GM23248 (cell line): ENCODE data around the gene ENDOV. TPM values are rescaled to one million over a fixed set of nuclear protein-coding genes. Genes with fewer than 3 reads are reported as not detected.

Experiments used
- DNase-seq: peaks from one replicate; pipeline ENCODE4 v3.0.0-alpha.2; 2015
- H2AFZ ChIP-seq: fragments of 200-600 bp; sonication (generic); 2 replicates; pipeline ENCODE4 v1.6.1; 2016; ENCODE audit warnings: antibody characterized with exemption
- H3F3A ChIP-seq: fragments of 200-600 bp; sonication (generic); 2 replicates; pipeline ENCODE4 v1.6.1; 2016; ENCODE audit warnings: mild to moderate bottlenecking, antibody characterized with exemption, mixed run types; ENCODE audit not compliant: insufficient read depth
- H3K27ac ChIP-seq: fragments of 200-600 bp; sonication (generic); 2 replicates; pipeline ENCODE4 v1.5.1; 2016; ENCODE audit warnings: mild to moderate bottlenecking
- H3K27me3 ChIP-seq: fragments of 200-600 bp; sonication (generic); replicated peaks from 2 replicates; pipeline ENCODE4 v1.6.1; 2016; ENCODE audit warnings: mild to moderate bottlenecking; ENCODE audit not compliant: insufficient read depth
- H3K36me3 ChIP-seq: fragments of 200-600 bp; sonication (generic); 2 replicates; pipeline ENCODE4 v1.6.1; 2016; ENCODE audit warnings: low read depth, mild to moderate bottlenecking
- H3K4me1 ChIP-seq: fragments of 200-600 bp; sonication (generic); 2 replicates; pipeline ENCODE4 v1.6.1; 2016; ENCODE audit warnings: mild to moderate bottlenecking; ENCODE audit not compliant: insufficient read depth
- H3K4me2 ChIP-seq: fragments of 200-600 bp; sonication (generic); one replicate; pipeline ENCODE4 v1.6.1; 2016; ENCODE audit warnings: mild to moderate bottlenecking; ENCODE audit not compliant: unreplicated experiment
- H3K4me3 ChIP-seq: fragments of 200-600 bp; sonication (generic); 2 replicates; pipeline ENCODE4 v1.5.1; 2016; ENCODE audit warnings: mild to moderate bottlenecking
- H3K79me2 ChIP-seq: fragments of 200-600 bp; sonication (generic); 2 replicates; pipeline ENCODE4 v1.6.1; 2016; ENCODE audit warnings: mild to moderate bottlenecking; ENCODE audit not compliant: insufficient read depth
- H3K9ac ChIP-seq: fragments of 200-600 bp; sonication (generic); 2 replicates; pipeline ENCODE4 v1.6.1; 2016; ENCODE audit warnings: mild to moderate bottlenecking
- H3K9me2 ChIP-seq: fragments of 200-600 bp; sonication (generic); 2 replicates; pipeline ENCODE4 v1.6.1; 2016; ENCODE audit warnings: mixed run types, mild to moderate bottlenecking, moderate library complexity; ENCODE audit not compliant: insufficient read depth
- H3K9me3 ChIP-seq: fragments of 200-600 bp; sonication (generic); one replicate; pipeline ENCODE4 v1.6.1; 2017; ENCODE audit warnings: low read depth
- H4K20me1 ChIP-seq: fragments of 200-600 bp; sonication (generic); 2 replicates; pipeline ENCODE4 v1.6.0; 2016; ENCODE audit not compliant: insufficient read depth
- EZH2 ChIP-seq: fragments of 200-600 bp; sonication (generic); IDR thresholded peaks from 2 replicates; pipeline ENCODE4 v1.6.1; 2018; ENCODE audit warnings: antibody characterized with exemption, mild to moderate bottlenecking; ENCODE audit not compliant: insufficient read depth, poor library complexity, severe bottlenecking
- EZH2phosphoT487 ChIP-seq: fragments of 200-600 bp; sonication (generic); IDR thresholded peaks from 2 replicates; pipeline ENCODE4 v1.6.1; 2018; ENCODE audit warnings: antibody characterized with exemption, moderate library complexity, mild to moderate bottlenecking, low read depth; ENCODE audit not compliant: insufficient read depth
- WGBS, 2 experiments: methylation state at CpG; one replicate each; pipeline ENCODE4 v1.1.6; 2015 to 2017; ENCODE audit warnings: low lambda C conversion rate in 2 of 2, low coverage in 1 of 2; ENCODE audit errors: missing lambda C conversion rate in 2 of 2; 5-methylcytosine and 5-hydroxymethylcytosine counted together
- in situ Hi-C: fragments of 300-500 bp; cut with MboI; formaldehyde crosslinking; loops from 2 replicates; pipeline ENCODE4 v1.15.0; 2020
- polyA plus RNA-seq: library from polyadenylated mRNA; unstranded; fragments of >200 nt; fragmentation: Nextera tagmentation; extraction: Ambion mirVana; gene quantifications from 2 replicates; pipeline ENCODE4 v1.2.1, GENCODE V29; 2016
- total RNA-seq: library from RNA; depleted of rRNA; stranded (reverse); fragments of >200 nt; shearing (Covaris generic); gene quantifications from 2 replicates; pipeline ENCODE4 v1.2.3, GENCODE V29; 2014

ENDOV gene
- total and polyA plus RNA-seq, 2 experiments from 2014 or later, result 25.1 to 25.7 TPM

DNA sequence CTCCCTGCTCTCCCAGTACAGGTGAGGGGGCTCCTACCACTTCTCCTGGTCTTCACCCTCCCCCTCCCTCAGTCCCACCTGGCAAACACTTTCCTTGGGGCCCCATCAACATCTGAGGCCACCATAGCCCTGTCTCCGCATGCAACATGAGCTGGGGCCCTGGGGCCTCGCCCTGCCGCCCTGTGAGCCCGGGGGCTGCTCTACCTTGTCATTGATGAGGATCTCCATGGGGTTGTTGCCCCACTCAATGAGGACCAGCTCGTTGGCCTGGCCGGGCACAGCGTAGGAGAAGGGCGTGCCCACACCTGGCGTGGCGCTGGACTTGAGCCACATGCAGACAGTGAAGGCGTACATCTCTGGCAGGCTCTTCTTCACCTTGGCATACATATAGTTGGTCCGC, 58.0 kb downstream of the ENDOV start:
- H3K4me2 ChIP-seq, result no peak overlapping the region
- no peak for TF ChIP-seq EZH2
- TF ChIP-seq EZH2phosphoT487, result no peak
- WGBS, 2 experiments, result 78 to 81% methylated on average over 12 of the region's 12 CpGs
- H3K9me2 ChIP-seq, result no peaks in the 10 kb centered on the region
- no peak overlapping the region for H3K9ac ChIP-seq
- H3K27me3 ChIP-seq, result peaks cover 57% of the 10 kb centered on the region
- H3K27ac ChIP-seq, result no peak overlapping the region
- H3K36me3 ChIP-seq, result no peaks in the 10 kb centered on the region
- H3K4me1 ChIP-seq, result 0 out of 2 replicates have a peak, but pooled peaks cover 7% of the 10 kb centered on the region
- H4K20me1 ChIP-seq, result no peaks in the 10 kb centered on the region
- no peaks in the 10 kb centered on the region for H3K9me3 ChIP-seq
- no peak overlapping the region for H3K4me3 ChIP-seq
- DNase-seq, result no peak
- in situ Hi-C loops, result no loop called here
- no peak overlapping the region for H2AFZ ChIP-seq
- H3F3A ChIP-seq, result no peaks in the 10 kb centered on the region
- no peaks in the 10 kb centered on the region for H3K79me2 ChIP-seq

DNA sequence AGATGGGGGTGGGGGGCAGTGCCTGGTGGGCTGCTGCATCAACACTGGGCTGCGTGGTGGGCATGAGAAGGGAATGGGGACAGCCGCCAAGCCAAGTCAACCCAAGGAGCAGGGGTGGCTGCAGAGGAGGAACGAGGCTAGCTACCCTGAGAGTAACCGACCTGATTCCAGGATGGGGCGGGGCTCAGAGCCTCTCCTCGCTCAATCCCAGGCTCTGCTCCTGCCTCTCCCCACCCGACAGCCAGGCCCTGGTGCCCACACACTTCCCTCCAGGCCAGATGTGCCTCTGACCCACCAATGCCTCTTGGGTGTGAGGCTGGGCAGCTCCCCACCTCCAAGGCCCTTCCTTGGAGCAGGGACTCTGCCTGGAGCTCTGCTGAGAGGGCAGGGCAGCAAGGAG, 58.7 kb downstream of the ENDOV start:
- H3K4me1 ChIP-seq, result 0 out of 2 replicates have a peak, but pooled peaks cover 7% of the 10 kb centered on the region
- H3K79me2 ChIP-seq, result no peaks in the 10 kb centered on the region
- no peaks in the 10 kb centered on the region for H4K20me1 ChIP-seq
- H3K27me3 ChIP-seq, result peaks cover 53% of the 10 kb centered on the region
- DNase-seq, result no peak
- H3K27ac ChIP-seq, result no peak overlapping the region
- no peaks in the 10 kb centered on the region for H3K9me2 ChIP-seq
- H2AFZ ChIP-seq, result no peak overlapping the region
- no peak for TF ChIP-seq EZH2
- TF ChIP-seq EZH2phosphoT487, result no peak
- H3K9me3 ChIP-seq, result no peaks in the 10 kb centered on the region
- H3K9ac ChIP-seq, result no peak overlapping the region
- 31 to 80% methylated on average over 1 to 7 of the region's 7 CpGs for WGBS, 2 experiments
- in situ Hi-C loops, result no loop called here
- no peak overlapping the region for H3K4me2 ChIP-seq
- no peaks in the 10 kb centered on the region for H3K36me3 ChIP-seq
- no peak overlapping the region for H3K4me3 ChIP-seq
- no peaks in the 10 kb centered on the region for H3F3A ChIP-seq

DNA sequence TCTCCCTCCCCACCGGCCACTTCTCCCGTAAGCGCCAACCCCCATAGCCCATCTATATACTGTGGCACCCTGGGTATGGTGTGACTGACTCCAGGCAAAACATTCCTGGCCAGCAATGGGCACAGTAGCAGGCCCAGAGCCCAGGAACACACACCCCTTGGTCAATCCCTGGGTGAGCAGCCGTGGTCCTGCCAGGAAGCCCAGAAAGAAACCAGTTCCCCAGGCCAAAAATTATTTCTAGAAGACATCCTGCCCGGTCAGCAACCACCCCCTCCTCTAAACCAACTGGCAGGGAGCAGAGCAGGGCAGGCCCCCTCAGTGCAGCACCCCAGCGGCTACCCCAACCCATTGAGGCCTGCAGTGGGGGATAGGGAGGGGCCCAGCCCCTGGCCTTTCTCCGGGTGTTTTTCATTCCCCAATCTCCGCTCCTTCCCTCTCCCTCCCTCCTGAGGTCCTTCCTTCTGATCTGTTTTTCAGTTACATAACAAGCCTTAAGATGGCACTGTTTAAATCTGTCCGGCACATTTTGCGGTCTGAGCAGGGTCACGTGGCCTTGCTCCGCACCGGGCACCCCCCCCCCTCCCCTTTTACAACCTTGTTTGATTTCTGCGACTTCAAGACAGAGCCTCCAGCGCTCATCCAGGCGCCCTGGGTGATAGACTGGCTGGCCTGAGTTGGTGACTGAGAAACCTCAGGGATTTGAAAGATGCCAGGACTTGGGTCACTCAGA, 59.4 kb downstream of the ENDOV start:
- H4K20me1 ChIP-seq, result no peaks in the 10 kb centered on the region
- no peaks in the 10 kb centered on the region for H3K79me2 ChIP-seq
- H3K27ac ChIP-seq, result no peak overlapping the region
- H3K4me2 ChIP-seq, result no peak overlapping the region
- no peak overlapping the region for H3K9ac ChIP-seq
- H3K4me1 ChIP-seq, result 0 out of 2 replicates have a peak, but pooled peaks cover 7% of the 10 kb centered on the region
- H3K9me2 ChIP-seq, result no peaks in the 10 kb centered on the region
- WGBS, 2 experiments, result 22 to 26% methylated on average over 15 to 16 of the region's 16 CpGs
- in situ Hi-C loops, result no loop called here
- H2AFZ ChIP-seq, result no peak overlapping the region
- TF ChIP-seq EZH2 (no peak), EZH2phosphoT487 (0 out of 2 replicates have a peak, but pooled peaks have one; percentile 18)
- H3K36me3 ChIP-seq, result no peaks in the 10 kb centered on the region
- H3K9me3 ChIP-seq, result no peaks in the 10 kb centered on the region
- H3F3A ChIP-seq, result no peaks in the 10 kb centered on the region
- peak; percentile 51 for DNase-seq
- H3K27me3 ChIP-seq, result peaks cover 57% of the 10 kb centered on the region
- H3K4me3 ChIP-seq, result no peak overlapping the region

DNA sequence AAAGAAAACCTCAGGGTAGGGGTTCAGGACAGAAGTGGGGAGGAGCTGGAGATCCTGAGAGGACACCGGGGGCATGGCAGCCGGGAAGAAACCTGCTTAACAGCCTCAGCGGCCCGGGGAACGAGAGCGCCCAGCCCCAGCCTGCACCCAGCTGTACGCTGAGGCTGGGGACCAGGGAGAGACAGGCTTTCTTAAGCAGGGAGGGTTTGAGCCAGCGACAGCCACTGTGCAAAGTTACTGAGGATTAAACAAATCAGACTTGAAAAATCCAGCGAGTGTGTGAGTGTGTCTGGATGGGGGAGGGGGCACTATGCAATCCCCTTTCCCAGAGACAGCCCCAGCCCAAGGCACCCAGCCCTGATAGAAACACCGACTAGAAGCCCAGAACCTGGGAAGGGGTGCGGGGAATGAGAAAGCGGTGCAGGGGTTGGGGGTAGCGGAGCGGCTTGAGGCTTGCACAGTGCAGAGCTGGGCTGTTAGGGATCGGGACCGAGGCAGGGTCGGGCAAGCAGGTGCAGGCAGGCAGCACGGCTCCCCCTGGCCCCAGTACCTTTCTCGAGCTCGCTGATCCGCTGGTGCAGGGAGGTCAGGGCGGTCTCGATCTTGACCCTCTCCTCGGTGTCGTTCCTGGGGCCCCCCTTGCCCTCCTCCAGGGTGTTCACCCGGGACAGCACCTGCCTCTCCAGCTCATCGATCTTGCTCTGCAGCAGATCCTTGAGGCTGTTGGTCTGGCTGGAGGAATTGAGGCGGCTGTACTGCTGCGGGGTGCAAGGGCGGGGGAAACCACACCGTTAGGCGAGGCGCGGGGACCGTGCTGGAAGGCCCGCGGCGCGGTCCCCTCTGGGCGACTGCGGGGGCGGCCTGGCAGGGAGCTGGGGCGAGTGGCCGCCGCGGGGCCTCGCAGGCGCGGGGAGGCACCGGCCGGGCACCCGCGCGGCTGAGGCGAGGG, 60.3 kb downstream of the ENDOV start:
- no peak overlapping the region for H2AFZ ChIP-seq
- TF ChIP-seq EZH2, result peak; percentile 91
- TF ChIP-seq EZH2phosphoT487, result peak; percentile 23; the same call in 1 of the 2 replicates
- WGBS, 2 experiments, result 2 to 3% methylated on average over 31 to 52 of the region's 55 CpGs
- in situ Hi-C loops, result no loop called here
- 0 out of 2 replicates have a peak, but pooled peaks cover 7% of the 10 kb centered on the region for H3K4me1 ChIP-seq
- no peak overlapping the region for H3K9ac ChIP-seq
- no peaks in the 10 kb centered on the region for H3F3A ChIP-seq
- peak; percentile 20 for DNase-seq
- H4K20me1 ChIP-seq, result no peaks in the 10 kb centered on the region
- no peaks in the 10 kb centered on the region for H3K9me3 ChIP-seq
- H3K4me3 ChIP-seq, result peak overlapping the region; percentile 48; the same call in 1 of the 2 replicates
- no peaks in the 10 kb centered on the region for H3K79me2 ChIP-seq
- no peak overlapping the region for H3K4me2 ChIP-seq
- no peak overlapping the region for H3K27ac ChIP-seq
- no peaks in the 10 kb centered on the region for H3K9me2 ChIP-seq
- peaks cover 65% of the 10 kb centered on the region for H3K27me3 ChIP-seq
- no peaks in the 10 kb centered on the region for H3K36me3 ChIP-seq
